ENCODE measurements around the gene CRACR2A.

CRACR2A gene

DNA sequence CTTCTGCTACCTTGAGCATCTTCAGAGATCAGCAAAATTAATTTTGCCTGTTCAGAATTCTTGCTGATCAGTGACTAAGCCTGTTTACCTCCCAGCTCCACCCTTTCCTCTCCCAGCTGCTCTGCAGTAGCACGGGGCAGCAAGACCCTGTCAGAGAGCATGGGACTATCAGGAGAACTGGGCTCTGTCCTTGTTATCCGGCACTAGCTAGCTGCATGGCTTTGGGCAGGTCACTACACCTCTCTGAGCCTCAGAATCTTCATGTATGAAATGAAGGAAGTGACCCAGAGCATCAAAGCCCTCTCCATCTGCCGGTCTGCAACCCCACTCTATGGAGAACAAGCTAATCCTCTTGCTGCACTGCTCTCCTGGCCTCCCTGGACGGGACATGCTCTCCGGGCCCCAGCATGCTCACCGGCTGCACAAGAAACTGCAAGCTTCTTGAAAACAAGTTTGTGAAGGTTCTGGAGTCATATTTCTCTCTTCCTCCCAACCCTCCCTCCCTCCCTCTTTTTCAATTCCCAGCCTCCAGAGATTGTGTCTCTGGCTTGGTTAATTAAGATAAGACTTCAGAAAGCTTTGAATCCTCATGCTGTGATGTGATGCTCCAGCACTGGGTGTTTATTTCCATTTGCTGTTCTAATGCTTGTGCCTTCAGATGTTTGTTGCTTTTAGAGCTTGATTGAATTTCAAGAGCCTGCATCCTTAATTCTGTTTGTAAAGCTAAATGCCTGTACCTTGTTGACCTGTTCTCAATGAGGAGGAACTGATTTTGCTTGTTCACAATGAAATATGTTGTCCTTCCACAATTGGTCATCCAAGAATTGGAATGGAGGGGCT, 101.1 kb downstream of the CRACR2A start:
- DNase-seq (ENCODE audit: low read depth in 2 of 2) = no peak

GRCh38 chr12:3647504-3647903, 105.4 kb downstream of the CRACR2A start:
- no peak for DNase-seq (ENCODE audit: low read depth in 2 of 2)

GRCh38 chr12:3646561-3647241, 106.2 kb downstream of the CRACR2A start:
- no peak for DNase-seq (ENCODE audit: low read depth in 2 of 2)

GRCh38 chr12:3645091-3645490, 107.8 kb downstream of the CRACR2A start:
- no peak for DNase-seq (ENCODE audit: low read depth in 2 of 2)

DNA sequence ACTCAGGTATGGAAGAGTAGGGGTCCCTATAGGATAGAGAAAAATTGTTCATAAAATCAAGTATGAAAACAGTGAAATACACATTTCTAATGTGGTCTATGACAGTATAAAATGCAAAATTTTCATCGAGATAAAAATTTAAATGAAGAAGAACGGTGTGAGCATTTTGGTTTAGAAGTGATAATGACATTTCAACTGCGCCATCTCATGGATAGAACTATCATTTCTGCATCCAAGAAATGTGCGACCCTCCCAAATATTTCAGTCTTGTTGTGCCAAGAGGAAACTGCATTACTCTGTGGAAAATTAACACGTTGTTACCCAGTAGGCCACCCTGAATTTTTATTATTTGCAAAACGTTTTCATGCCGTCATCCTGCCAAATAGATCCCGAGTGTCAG, 108.8 kb downstream of the CRACR2A start:
- DNase-seq (ENCODE audit: low read depth in 2 of 2) = no peak

- DNase-seq (ENCODE audit: low read depth in 2 of 2) = no peak
Observed at GRCh38 chr12:3641428-3642018, 111.4 kb downstream of the CRACR2A start.

GRCh38 chr12:3636328-3636727, 116.6 kb downstream of the CRACR2A start:
- DNase-seq (ENCODE audit: low read depth in 2 of 2) = no peak

DNA sequence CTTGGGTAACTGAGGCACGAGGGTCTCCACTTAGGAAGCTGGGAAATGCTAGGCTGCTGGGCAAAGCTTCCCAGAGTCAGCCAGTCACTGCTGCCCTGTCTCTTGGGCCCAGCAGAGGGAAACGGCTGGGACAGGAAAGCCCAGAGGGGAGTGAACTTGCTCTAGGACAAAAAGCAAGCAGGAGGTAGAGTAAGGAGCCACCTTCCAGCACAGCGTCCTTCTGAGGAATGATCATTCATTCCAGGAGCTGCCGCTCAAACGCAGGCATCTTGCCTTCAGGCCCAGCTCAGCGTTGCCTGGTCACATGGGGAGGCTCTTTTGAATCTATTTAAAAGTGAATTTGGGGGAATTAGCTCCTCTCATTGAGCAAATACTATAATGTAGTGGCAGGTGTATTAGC, 118.6 kb downstream of the CRACR2A start:
- DNase-seq (ENCODE audit: low read depth in 2 of 2) = no peak

GRCh38 chr12:3633396-3633795, 119.5 kb downstream of the CRACR2A start:
- DNase-seq (ENCODE audit: low read depth in 2 of 2) = no peak

DNA sequence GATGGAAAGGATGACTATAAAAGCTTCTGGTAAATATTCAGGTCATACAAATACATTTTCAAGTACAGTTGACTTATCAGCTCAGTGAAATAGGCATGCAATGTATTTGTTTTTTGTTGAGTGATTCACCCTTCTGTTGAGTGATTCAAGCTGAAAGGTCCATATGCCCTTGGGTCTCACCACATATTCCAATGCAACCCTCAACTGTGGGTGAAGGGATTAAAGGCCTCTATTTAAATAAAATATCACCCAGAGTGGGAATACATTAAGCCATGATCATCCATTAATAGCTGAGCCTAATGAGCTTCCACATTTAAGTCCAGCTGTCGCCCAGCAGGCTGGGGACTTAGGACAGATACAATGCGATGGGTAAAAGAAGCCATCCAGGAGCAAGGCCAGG, 120.2 kb downstream of the CRACR2A start:
- DNase-seq (ENCODE audit: low read depth in 2 of 2) = no peak

- no peak for DNase-seq (ENCODE audit: low read depth in 2 of 2)
Observed at GRCh38 chr12:3632256-3632655, 120.7 kb downstream of the CRACR2A start.

DNA sequence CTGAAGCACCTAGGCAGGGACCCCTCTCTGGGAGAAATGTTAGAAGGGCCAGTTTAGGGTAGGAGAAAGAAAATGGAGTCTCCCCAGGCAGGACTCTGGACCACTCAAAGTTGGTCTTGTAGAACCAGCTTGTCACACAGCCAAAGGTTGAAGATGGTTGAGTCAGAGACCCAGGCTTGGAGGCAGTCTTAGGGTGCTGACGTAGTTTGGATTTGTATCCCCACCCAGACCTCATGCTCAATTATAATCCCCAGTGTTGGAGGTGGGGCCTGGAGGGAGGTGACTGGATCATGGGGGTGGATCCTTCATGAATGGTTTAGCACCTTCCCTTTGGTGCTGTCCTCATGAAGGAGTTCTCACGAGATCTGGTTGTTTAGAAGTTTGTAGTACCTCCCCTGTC, 121.2 kb downstream of the CRACR2A start:
- DNase-seq (ENCODE audit: low read depth in 2 of 2) = no peak

GRCh38 chr12:3631272-3631637, 121.7 kb downstream of the CRACR2A start:
- DNase-seq (ENCODE audit: low read depth in 2 of 2) = no peak

- no peak for DNase-seq (ENCODE audit: low read depth in 2 of 2)
Observed at GRCh38 chr12:3630621-3631271, 122.2 kb downstream of the CRACR2A start.

DNA sequence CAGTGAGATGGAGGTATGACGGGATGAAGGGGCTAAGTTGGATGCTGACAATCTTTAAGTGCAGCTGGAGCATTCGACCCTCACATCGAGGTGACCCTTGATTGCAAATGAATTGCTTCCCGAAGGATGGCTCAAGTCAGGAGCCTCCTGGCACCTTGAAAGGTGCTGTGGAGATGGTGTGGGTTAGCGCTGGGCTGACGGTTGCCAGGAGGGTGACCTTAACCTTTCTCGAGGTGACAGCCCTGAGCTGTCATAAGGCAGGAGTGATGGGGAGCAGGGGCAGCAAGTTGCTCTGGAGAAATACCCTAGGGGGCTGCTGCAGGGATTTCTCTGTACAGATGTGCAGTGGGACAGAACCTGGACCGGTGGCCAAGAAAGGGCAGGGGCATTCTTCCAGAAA, 122.8 kb downstream of the CRACR2A start:
- DNase-seq (ENCODE audit: low read depth in 2 of 2) = no peak

DNA sequence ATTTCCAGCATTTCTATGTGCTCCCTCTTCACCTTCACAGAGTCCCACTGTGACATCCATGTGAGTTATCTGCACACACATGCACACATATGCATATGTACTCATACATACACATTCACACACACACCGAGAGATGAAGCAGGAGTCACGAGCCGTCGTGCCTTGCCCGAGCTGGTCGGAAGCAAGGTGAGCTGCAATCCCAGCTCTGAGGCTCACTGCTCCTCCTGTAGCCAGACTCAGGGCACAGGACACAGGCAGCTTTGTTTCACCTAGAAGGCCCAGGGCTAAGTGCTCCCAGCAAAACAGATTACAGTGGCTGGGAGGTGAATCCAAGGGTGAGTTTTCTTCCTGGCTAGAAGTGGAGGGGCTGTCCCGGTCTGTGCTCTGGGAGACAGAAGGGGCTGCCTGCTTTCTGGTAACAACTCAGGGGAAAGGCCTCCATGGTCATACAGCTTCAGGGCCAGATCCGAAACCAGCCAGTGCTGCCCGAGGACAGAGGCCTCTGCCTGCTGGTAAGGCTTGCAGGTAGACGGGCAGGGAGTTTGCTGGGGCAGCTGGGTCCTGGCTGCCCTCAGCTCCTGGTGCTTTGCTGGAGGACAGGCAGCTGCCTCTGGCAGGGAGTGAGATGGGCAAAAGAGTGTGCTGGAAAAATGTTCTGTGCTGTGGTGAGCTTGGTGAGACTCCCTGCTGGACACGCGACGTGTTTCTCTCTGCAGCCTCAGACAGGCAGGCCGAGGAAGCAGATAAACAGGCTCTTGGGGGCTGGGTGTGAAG, 123.7 kb downstream of the CRACR2A start:
- DNase-seq (ENCODE audit: low read depth in 2 of 2) = no peak

- no peak for DNase-seq (ENCODE audit: low read depth in 2 of 2)
Observed at GRCh38 chr12:3628629-3629028, 124.3 kb downstream of the CRACR2A start.

DNA sequence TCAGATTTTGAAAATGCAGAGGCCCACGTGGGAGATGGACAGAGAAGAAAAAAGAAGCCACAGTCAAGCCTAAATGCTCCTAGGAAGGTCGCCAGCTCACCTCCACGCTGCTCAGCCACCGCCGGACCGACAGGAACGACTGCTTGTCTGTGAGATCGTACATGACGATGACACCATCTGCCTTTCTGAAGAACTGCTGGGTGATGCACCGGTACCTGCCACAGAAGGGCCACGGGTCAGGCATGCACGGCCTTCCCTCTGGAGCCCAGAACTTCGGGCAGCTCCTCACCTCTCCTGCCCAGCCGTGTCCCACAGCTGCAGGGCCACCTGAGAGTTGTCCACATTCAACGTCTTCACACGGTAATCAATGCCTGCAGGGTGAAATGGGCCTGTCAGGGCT, 125.6 kb downstream of the CRACR2A start:
- no peak for DNase-seq (ENCODE audit: low read depth in 2 of 2)

DNA sequence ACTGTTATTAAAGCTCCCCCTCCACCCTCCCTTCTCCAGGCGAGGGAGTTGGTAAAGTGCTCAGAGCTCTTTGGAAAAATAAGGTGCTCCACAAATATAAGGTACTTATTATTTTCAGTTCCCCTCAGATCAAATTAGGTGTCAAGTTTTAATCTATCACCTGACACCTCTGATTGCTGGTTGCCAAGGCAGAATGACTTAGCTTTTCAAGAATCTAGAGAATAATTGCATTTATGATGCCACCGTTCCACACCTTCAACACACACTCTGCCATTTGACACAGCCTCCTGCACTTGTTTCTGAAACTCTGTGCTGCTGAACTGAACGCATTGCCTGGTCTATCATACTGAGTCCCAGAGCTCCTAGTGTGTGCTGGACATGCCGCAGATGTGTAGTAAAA, 128.6 kb downstream of the CRACR2A start:
- DNase-seq (ENCODE audit: low read depth in 2 of 2) = no peak

DNA sequence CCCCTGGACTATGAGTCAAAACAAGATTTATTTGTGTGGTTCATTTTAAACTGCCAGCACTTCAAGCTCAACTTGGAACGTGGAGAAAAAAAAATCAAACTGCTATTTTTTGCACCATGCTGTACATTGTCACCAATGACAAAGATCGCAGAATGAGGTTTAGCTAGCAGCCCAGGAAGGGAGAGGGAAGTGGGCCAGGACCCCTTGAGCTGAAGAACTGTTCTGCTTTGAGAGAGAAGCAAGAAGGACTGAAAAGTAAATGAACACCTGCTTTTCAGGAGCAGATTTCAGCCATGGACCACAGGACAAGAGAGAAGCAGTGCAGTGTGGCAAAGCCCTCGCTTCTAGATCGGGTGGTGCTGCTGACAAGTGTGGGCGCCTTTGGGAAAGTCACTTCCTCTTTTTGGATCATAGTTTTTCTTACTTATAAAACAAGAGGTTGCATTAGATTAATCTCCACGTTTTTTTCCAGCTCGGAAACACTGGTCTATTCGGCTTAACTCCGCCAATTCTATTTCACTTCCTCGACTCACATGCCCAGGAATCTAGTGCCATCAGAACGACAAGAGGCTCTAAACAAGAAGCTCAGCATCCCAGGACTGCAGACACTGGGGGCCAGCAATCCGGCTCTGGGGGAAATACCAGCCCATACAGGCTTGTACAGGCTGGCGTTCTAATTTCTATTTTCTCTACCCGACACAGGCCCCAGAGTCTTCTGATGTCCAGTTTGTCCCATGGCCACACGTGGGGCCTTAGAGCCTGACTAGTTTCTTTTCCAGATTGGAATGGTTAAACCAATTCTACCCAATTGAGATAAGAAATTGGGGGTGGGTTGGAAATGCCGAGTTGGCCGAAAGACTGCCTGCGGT, 129.9 kb downstream of the CRACR2A start:
- no peak for DNase-seq (ENCODE audit: low read depth in 2 of 2)

Measured in stimulated activated CD4-positive, alpha-beta T cell treated with anti-CD3 and anti-CD28 coated beads, Interleukin-1b, Interleukin-23, amount 100 ng/mL, for 4 hours (primary cell).